Panc1 (cell line): Measurements from ENCODE around the gene ACP3.

Source experiments
- CTCF ChIP-seq: fragments of 450-650 bp; IDR thresholded peaks from 2 replicates; pipeline ENCODE4 v1.5.1; 2017; ENCODE audit warnings: mild to moderate bottlenecking
- SIN3A ChIP-seq: IDR thresholded peaks from 2 replicates; pipeline ENCODE4 v1.6.1; 2012; ENCODE audit warnings: low read depth, mild to moderate bottlenecking, low read length, moderate library complexity, borderline replicate concordance; ENCODE audit not compliant: insufficient read depth
- TCF7L2 ChIP-seq: IDR thresholded peaks from 2 replicates; pipeline ENCODE4 v1.6.1; 2011; ENCODE audit warnings: mild to moderate bottlenecking, low read depth, low read length, inconsistent platforms
- TF ChIP-seq, protein P1 (sequence below), 2 experiments: IDR thresholded peaks; 2 replicates each; pipeline ENCODE4 v1.6.1; 2011 to 2012; ENCODE audit warnings: low read depth in 2 of 2, control low read depth in 1 of 2, low read length in 1 of 2, mild to moderate bottlenecking in 1 of 2, moderate library complexity in 1 of 2; ENCODE audit not compliant: insufficient read depth in 1 of 2

DNA sequence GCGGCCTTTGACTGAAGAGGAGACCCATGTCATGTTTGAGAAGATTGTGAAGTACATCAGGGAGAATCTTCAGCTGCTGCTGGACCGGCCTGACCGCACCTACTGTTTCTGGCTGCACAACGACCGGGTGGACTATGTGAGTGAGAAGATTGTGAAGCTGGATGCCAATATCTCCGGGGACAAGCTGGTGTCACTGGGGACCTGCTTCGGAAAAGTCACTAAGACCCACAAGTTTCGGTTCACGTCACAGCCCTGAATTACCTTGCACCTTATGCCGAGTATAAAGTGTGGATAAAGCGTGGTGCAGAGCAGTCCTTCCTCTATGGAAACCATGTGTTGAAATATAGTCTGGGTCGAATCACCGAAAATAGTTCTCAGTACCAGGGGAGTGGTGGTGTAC is 84.0 kb downstream of the ACP3 start:
- TF ChIP-seq TCF7L2 (no peak), CTCF (no peak), SIN3A (no peak)
- TF ChIP-seq, protein P1, sequence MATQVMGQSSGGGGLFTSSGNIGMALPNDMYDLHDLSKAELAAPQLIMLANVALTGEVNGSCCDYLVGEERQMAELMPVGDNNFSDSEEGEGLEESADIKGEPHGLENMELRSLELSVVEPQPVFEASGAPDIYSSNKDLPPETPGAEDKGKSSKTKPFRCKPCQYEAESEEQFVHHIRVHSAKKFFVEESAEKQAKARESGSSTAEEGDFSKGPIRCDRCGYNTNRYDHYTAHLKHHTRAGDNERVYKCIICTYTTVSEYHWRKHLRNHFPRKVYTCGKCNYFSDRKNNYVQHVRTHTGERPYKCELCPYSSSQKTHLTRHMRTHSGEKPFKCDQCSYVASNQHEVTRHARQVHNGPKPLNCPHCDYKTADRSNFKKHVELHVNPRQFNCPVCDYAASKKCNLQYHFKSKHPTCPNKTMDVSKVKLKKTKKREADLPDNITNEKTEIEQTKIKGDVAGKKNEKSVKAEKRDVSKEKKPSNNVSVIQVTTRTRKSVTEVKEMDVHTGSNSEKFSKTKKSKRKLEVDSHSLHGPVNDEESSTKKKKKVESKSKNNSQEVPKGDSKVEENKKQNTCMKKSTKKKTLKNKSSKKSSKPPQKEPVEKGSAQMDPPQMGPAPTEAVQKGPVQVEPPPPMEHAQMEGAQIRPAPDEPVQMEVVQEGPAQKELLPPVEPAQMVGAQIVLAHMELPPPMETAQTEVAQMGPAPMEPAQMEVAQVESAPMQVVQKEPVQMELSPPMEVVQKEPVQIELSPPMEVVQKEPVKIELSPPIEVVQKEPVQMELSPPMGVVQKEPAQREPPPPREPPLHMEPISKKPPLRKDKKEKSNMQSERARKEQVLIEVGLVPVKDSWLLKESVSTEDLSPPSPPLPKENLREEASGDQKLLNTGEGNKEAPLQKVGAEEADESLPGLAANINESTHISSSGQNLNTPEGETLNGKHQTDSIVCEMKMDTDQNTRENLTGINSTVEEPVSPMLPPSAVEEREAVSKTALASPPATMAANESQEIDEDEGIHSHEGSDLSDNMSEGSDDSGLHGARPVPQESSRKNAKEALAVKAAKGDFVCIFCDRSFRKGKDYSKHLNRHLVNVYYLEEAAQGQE (IDR thresholded peaks at IDR 0.05; ENCODE audit: insufficient read depth in 1 of 2, low read depth in 2 of 2, low read length in 1 of 2) = no peak
